PC-3 (cell line): ENCODE data around the gene LIN28B. TPM values are rescaled to one million over a fixed set of nuclear protein-coding genes. Genes with fewer than 3 reads are reported as not detected.

Source experiments
- ATAC-seq: fragments of 200-7000 bp; cut with Tn5 transposase; 2 replicates; pipeline ENCODE4 v1.9.1; 2020; ENCODE audit warnings: mild to moderate bottlenecking, moderate library complexity
- BruUV-seq: library from RNA; stranded (reverse); fragments of 400-500 nt; replicated peaks from 2 replicates; lab custom pipeline; 2021; lab: Mats Ljungman, UMichigan
- CTCF ChIA-PET: fragments of 300-600 bp; sonication (Branson Sonifier 250); formaldehyde crosslinking; loops from one replicate; lab custom pipeline; 2022; ENCODE audit warnings: antibody characterized with exemption; lab: Charles Lee
- POLR2A ChIA-PET: fragments of 300-600 bp; sonication (Branson Sonifier 250); formaldehyde crosslinking; loops from one replicate; lab custom pipeline; 2022; ENCODE audit warnings: antibody characterized with exemption; ENCODE audit not compliant: unreplicated experiment; lab: Charles Lee
- DNase-seq: peaks from one replicate; pipeline ENCODE4 v3.0.0-alpha.2; 2015
- H2AFZ ChIP-seq: fragments of 300-600 bp; sonication (generic); 2 replicates; pipeline ENCODE4 v1.6.0; 2016; ENCODE audit warnings: antibody characterized with exemption, low read length
- H3F3A ChIP-seq: fragments of 300-600 bp; sonication (generic); one replicate; pipeline ENCODE4 v1.6.0; 2017; ENCODE audit warnings: antibody characterized with exemption, low read length, control low read depth, mild to moderate bottlenecking; ENCODE audit not compliant: unreplicated experiment
- H3K27ac ChIP-seq: fragments of 300-600 bp; sonication (generic); 2 replicates; pipeline ENCODE4 v1.5.1; 2016; ENCODE audit warnings: mild to moderate bottlenecking, low read length
- H3K27me3 ChIP-seq: fragments of 300-600 bp; sonication (generic); 2 replicates; pipeline ENCODE4 v1.6.1; 2016; ENCODE audit warnings: low read length, mixed read lengths
- H3K36me3 ChIP-seq: fragments of 300-600 bp; sonication (generic); 2 replicates; pipeline ENCODE4 v1.6.1; 2016; ENCODE audit warnings: low read depth, mixed run types, low read length, mixed read lengths
- H3K4me1 ChIP-seq: fragments of 300-600 bp; sonication (generic); 2 replicates; pipeline ENCODE4 v1.5.1; 2016; ENCODE audit warnings: low read length; ENCODE audit not compliant: insufficient read depth
- H3K4me2 ChIP-seq: fragments of 300-600 bp; sonication (generic); 2 replicates; pipeline ENCODE4 v1.6.0; 2016; ENCODE audit warnings: low read length
- H3K4me3 ChIP-seq: fragments of 300-600 bp; sonication (generic); 2 replicates; pipeline ENCODE4 v1.5.1; 2016; ENCODE audit warnings: mild to moderate bottlenecking, low read length, mixed read lengths
- H3K79me2 ChIP-seq: fragments of 300-600 bp; sonication (generic); 2 replicates; pipeline ENCODE4 v1.6.1; 2017; ENCODE audit warnings: low read length, mixed read lengths
- H3K9ac ChIP-seq: fragments of 300-600 bp; sonication (generic); 2 replicates; pipeline ENCODE4 v1.6.0; 2016; ENCODE audit warnings: mild to moderate bottlenecking, low read length
- H3K9me2 ChIP-seq: fragments of 300-600 bp; sonication (generic); replicated peaks from 2 replicates; pipeline ENCODE4 v1.6.1; 2016; ENCODE audit warnings: mixed run types, low read length, mixed read lengths
- H3K9me3 ChIP-seq: fragments of 300-600 bp; sonication (generic); 2 replicates; pipeline ENCODE4 v1.6.1; 2016; ENCODE audit warnings: low read length, mixed read lengths
- H4K20me1 ChIP-seq: fragments of 300-600 bp; sonication (generic); 2 replicates; pipeline ENCODE4 v1.6.1; 2016; ENCODE audit warnings: low read length, mixed read lengths
- EZH2 ChIP-seq: fragments of 300-600 bp; sonication (generic); IDR thresholded peaks from one replicate; pipeline ENCODE4 v1.6.1; 2017; ENCODE audit warnings: antibody characterized with exemption, mild to moderate bottlenecking, low read length; ENCODE audit not compliant: unreplicated experiment
- EZH2phosphoT487 ChIP-seq: fragments of 300-600 bp; sonication (generic); IDR thresholded peaks from 2 replicates; pipeline ENCODE4 v1.6.1; 2018; ENCODE audit warnings: mild to moderate bottlenecking, antibody characterized with exemption, low read length, borderline replicate concordance
- intact Hi-C: fragments of 100-400 bp; cut with micrococcal nuclease; formaldehyde crosslinking; loops from 2 replicates; pipeline ENCODE4 v1.9.0; 2023
- total RNA-seq: library from RNA; depleted of rRNA; stranded (reverse); fragments of >200 nt; gene quantifications from 2 replicates; pipeline ENCODE4 v1.2.3, GENCODE V29; 2014
- TF ChIP-seq, protein P1 (sequence below): fragments of 300-600 bp; sonication (generic); conservative IDR thresholded peaks from 2 replicates; pipeline ENCODE4 v1.5.1; 2017; ENCODE audit warnings: antibody characterized with exemption, low read depth, mild to moderate bottlenecking, low read length

Gene LIN28B
- total RNA-seq, 1 experiment from 2014 or later: 0.11 TPM

- POLR2A ChIA-PET: no interaction called here
- no peaks in the 10 kb centered on the region for H3K79me2 ChIP-seq
- no peak overlapping the region for H3K4me3 ChIP-seq
- TF ChIP-seq EZH2phosphoT487: no peak
- TF ChIP-seq EZH2: no peak
- TF ChIP-seq, protein P1, sequence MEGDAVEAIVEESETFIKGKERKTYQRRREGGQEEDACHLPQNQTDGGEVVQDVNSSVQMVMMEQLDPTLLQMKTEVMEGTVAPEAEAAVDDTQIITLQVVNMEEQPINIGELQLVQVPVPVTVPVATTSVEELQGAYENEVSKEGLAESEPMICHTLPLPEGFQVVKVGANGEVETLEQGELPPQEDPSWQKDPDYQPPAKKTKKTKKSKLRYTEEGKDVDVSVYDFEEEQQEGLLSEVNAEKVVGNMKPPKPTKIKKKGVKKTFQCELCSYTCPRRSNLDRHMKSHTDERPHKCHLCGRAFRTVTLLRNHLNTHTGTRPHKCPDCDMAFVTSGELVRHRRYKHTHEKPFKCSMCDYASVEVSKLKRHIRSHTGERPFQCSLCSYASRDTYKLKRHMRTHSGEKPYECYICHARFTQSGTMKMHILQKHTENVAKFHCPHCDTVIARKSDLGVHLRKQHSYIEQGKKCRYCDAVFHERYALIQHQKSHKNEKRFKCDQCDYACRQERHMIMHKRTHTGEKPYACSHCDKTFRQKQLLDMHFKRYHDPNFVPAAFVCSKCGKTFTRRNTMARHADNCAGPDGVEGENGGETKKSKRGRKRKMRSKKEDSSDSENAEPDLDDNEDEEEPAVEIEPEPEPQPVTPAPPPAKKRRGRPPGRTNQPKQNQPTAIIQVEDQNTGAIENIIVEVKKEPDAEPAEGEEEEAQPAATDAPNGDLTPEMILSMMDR: no peak
- no peak overlapping the region for H3K4me2 ChIP-seq
- DNase-seq: no peak
- no peaks in the 10 kb centered on the region for H3K4me1 ChIP-seq
- no peaks in the 10 kb centered on the region for H3K9me2 ChIP-seq
- H3K27me3 ChIP-seq: no peaks in the 10 kb centered on the region
- no peak for ATAC-seq
- intact Hi-C loops: no loop called here
- no peaks in the 10 kb centered on the region for H4K20me1 ChIP-seq
- H2AFZ ChIP-seq: no peak overlapping the region
- no peak overlapping the region for H3K27ac ChIP-seq
- no peaks in the 10 kb centered on the region for H3K36me3 ChIP-seq
- no peaks in the 10 kb centered on the region for H3K9me3 ChIP-seq
- no peaks in the 10 kb centered on the region for H3F3A ChIP-seq
- H3K9ac ChIP-seq: no peak overlapping the region
- CTCF ChIA-PET: no interaction called here
- no TSS peak for BruUV-seq
Measured at GRCh38 chr6:104908888-104909525, 47.9 kb upstream of the LIN28B start.

DNA sequence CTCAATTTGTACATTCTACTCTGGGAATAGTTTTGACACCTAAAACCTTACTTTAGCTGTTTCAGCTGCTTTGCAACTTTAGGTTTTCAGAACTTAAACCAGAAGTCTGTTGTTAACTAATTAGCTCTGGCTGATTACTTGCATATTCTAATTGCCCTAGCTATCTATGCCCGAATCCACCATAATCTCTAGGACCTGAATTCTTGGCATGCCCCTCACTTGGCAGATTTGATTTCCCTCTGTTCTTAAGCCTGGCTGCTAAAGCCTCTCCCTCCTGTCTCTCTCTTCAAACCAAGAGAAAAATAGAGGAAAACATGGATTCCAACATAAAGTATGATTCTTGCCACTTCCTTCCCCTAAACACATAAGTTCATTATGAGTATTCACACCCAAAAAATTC is 35.0 kb upstream of the LIN28B start:
- peaks cover 10% of the 10 kb centered on the region; the same call in 1 of the 2 replicates for H3K27me3 ChIP-seq
- no peaks in the 10 kb centered on the region for H3K79me2 ChIP-seq
- CTCF ChIA-PET: no interaction called here
- ATAC-seq: no peak
- H3K9ac ChIP-seq: no peak overlapping the region
- H3K4me1 ChIP-seq: no peaks in the 10 kb centered on the region
- no peaks in the 10 kb centered on the region for H3K9me2 ChIP-seq
- no peaks in the 10 kb centered on the region for H3K9me3 ChIP-seq
- H2AFZ ChIP-seq: no peak overlapping the region
- POLR2A ChIA-PET: no interaction called here
- TF ChIP-seq, protein P1: no peak
- no peaks in the 10 kb centered on the region for H3F3A ChIP-seq
- no peak for DNase-seq
- no peak overlapping the region for H3K4me3 ChIP-seq
- intact Hi-C loops: no loop called here
- no peak overlapping the region for H3K27ac ChIP-seq
- no TSS peak for BruUV-seq
- no peak overlapping the region for H3K4me2 ChIP-seq
- H4K20me1 ChIP-seq: no peaks in the 10 kb centered on the region
- H3K36me3 ChIP-seq: no peaks in the 10 kb centered on the region

DNA sequence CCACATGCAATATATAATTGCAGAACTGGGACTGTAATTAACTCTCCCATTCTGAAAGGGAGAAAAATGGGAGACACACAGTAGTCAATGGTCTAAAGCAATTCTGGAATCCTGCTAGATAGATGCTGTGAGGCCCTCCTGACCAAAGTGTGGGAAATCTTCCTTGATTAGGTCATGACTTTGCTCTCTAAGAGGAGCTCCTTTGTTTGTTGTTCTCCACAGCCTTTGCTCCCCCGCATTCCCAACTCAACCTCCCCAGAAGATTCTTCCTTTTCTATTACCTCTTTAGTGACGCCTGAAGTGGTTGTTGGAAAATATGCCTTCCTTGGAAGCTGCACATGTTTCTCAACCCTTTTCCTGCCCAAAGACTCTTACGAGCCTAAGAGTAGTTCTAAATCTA is 28.8 kb upstream of the LIN28B start:
- Histone ChIP-seq H3K9me2 (no peaks in the 10 kb centered on the region), H3K79me2 (no peaks in the 10 kb centered on the region), H3K4me1 (no peaks in the 10 kb centered on the region), H3K36me3 (no peaks in the 10 kb centered on the region), H3K4me3 (no peak overlapping the region), H2AFZ (no peak overlapping the region), H3K27ac (no peak overlapping the region), H3F3A (no peaks in the 10 kb centered on the region), H3K4me2 (no peak overlapping the region), H3K9ac (no peak overlapping the region), H3K27me3 (peaks cover 4% of the 10 kb centered on the region; the same call in 1 of the 2 replicates), H3K9me3 (no peaks in the 10 kb centered on the region), H4K20me1 (no peaks in the 10 kb centered on the region)
- BruUV-seq: no TSS peak
- DNase-seq (no peak), ATAC-seq (no peak)
- POLR2A ChIA-PET: no interaction called here
- CTCF ChIA-PET: no interaction called here
- intact Hi-C loops: no loop called here
- TF ChIP-seq EZH2: no peak
- TF ChIP-seq, protein P1: no peak
- no peak for TF ChIP-seq EZH2phosphoT487
